ENCODE measurements around the gene RBP3. TPM values are rescaled to one million over a fixed set of nuclear protein-coding genes. Genes with fewer than 3 reads are reported as not detected.

RBP3 gene
- total and polyA plus RNA-seq, 4 donors, result not detected

DNA sequence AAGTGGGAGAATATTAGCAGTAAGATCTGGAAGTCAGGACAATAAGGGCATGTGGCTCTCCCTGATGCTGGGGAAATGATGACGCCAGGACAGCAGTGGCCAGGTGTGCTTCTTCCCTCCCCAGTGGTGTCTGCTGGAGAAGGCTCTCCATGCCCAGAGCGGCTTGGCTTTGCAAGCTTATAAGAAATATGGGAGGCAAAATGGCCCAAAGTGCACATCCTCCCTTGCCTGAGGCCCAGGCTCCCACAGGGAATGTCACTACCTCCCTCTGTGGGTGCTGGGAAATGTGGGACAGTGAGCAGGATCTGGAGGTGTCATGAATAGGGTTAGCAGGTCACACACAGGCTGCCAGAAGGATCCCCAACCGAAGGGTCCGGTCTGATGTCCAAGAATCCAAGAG is 53.0 kb downstream of the RBP3 start:
- Histone ChIP-seq H3K4me1 (ENCODE audit: control insufficient read depth in 4 of 4, insufficient read depth in 4 of 4, low read length in 3 of 4) (no peaks in the 10 kb centered on the region), H3K27me3 (ENCODE audit: control insufficient read depth in 4 of 4, insufficient read depth in 4 of 4, low read length in 3 of 4) (peaks cover 0 to 1% (median 0%) of the 10 kb centered on the region in 4 donors), H3K4me3 (ENCODE audit: low read depth in 1 of 3, low read length in 3 of 3) (no peak overlapping the region), H3K9me3 (ENCODE audit: control insufficient read depth in 4 of 4, low read length in 3 of 4) (peaks cover 0 to 6% (median 3%) of the 10 kb centered on the region in 4 donors), H3K36me3 (ENCODE audit: control insufficient read depth in 4 of 4, insufficient read depth in 3 of 4, low read depth in 1 of 4, low read length in 3 of 4) (no peaks in the 10 kb centered on the region), H3K9ac (ENCODE audit: low read depth in 1 of 2, low read length in 2 of 2) (no peak overlapping the region), H3K27ac (ENCODE audit: low read depth in 1 of 2, low read length in 2 of 2) (no peak overlapping the region)
- TF ChIP-seq JUND (IDR thresholded peaks at IDR 0.05) (no peak), FOXA1 (IDR thresholded peaks at IDR 0.05) (no peak), HNF4G (IDR thresholded peaks at IDR 0.05) (no peak), NR2F2 (IDR thresholded peaks at IDR 0.05) (no peak), YY1 (IDR thresholded peaks at IDR 0.05) (no peak), RAD21 (IDR thresholded peaks at IDR 0.05) (no peak), MAX (IDR thresholded peaks at IDR 0.05) (no peak), GABPA (IDR thresholded peaks at IDR 0.05 in 1 of 2, conservative IDR thresholded peaks at IDR 0.05 in 1 of 2) (no peak), EGR1 (IDR thresholded peaks at IDR 0.05; ENCODE audit: low read depth in 2 of 2) (no peak), RXRA (IDR thresholded peaks at IDR 0.05) (no peak), TAF1 (conservative IDR thresholded peaks at IDR 0.05) (no peak), CTCF (IDR thresholded peaks at IDR 0.05; ENCODE audit: low read depth, low read length, missing input control) (no peak)
- TF ChIP-seq, protein P1, sequence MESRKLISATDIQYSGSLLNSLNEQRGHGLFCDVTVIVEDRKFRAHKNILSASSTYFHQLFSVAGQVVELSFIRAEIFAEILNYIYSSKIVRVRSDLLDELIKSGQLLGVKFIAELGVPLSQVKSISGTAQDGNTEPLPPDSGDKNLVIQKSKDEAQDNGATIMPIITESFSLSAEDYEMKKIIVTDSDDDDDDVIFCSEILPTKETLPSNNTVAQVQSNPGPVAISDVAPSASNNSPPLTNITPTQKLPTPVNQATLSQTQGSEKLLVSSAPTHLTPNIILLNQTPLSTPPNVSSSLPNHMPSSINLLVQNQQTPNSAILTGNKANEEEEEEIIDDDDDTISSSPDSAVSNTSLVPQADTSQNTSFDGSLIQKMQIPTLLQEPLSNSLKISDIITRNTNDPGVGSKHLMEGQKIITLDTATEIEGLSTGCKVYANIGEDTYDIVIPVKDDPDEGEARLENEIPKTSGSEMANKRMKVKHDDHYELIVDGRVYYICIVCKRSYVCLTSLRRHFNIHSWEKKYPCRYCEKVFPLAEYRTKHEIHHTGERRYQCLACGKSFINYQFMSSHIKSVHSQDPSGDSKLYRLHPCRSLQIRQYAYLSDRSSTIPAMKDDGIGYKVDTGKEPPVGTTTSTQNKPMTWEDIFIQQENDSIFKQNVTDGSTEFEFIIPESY (IDR thresholded peaks at IDR 0.05), result no peak
- TF ChIP-seq, protein P2, sequence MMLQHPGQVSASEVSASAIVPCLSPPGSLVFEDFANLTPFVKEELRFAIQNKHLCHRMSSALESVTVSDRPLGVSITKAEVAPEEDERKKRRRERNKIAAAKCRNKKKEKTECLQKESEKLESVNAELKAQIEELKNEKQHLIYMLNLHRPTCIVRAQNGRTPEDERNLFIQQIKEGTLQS (IDR thresholded peaks at IDR 0.05), result no peak
- TF ChIP-seq, protein P3, sequence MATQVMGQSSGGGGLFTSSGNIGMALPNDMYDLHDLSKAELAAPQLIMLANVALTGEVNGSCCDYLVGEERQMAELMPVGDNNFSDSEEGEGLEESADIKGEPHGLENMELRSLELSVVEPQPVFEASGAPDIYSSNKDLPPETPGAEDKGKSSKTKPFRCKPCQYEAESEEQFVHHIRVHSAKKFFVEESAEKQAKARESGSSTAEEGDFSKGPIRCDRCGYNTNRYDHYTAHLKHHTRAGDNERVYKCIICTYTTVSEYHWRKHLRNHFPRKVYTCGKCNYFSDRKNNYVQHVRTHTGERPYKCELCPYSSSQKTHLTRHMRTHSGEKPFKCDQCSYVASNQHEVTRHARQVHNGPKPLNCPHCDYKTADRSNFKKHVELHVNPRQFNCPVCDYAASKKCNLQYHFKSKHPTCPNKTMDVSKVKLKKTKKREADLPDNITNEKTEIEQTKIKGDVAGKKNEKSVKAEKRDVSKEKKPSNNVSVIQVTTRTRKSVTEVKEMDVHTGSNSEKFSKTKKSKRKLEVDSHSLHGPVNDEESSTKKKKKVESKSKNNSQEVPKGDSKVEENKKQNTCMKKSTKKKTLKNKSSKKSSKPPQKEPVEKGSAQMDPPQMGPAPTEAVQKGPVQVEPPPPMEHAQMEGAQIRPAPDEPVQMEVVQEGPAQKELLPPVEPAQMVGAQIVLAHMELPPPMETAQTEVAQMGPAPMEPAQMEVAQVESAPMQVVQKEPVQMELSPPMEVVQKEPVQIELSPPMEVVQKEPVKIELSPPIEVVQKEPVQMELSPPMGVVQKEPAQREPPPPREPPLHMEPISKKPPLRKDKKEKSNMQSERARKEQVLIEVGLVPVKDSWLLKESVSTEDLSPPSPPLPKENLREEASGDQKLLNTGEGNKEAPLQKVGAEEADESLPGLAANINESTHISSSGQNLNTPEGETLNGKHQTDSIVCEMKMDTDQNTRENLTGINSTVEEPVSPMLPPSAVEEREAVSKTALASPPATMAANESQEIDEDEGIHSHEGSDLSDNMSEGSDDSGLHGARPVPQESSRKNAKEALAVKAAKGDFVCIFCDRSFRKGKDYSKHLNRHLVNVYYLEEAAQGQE (IDR thresholded peaks at IDR 0.05), result no peak
- no peak for DNase-seq (ENCODE audit: low spot score)
- WGBS, result 98% methylated on average over 4 of the region's 4 CpGs
